ENCODE results near the gene LATS2. TPM values are rescaled to one million over a fixed set of nuclear protein-coding genes. Genes with fewer than 3 reads are reported as not detected.

LATS2 gene
- total RNA-seq, 4 donors from 2014 or later = 33.0 to 69.6 (median 37.5) TPM

DNA sequence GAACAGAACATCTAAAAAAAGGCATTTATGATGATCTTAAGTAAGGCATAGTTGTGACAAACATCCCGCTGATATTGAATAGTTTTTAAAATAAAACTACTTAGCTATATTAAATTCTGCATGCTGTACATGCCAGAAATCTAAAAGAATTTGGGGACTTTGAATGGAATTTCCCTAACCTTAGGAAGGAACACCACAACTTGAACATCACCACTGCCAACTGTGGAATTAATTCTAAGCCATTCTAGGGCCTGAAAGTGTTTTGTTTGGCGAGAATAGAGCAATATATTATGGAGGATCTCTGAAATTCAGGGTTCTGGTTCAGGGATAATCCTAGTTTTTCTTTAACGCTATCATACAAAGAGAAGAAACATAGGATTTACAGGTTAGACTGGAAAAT lies 17.8 kb upstream of the LATS2 start:
- H3K9me3 ChIP-seq = no peaks in the 10 kb centered on the region
- intact Hi-C loops (cut with DNase I) = loop anchor here (10.0 kb wide), 1 partner anchor 56 kb away; no protein-coding TSS in a partner anchor
- no peak for DNase-seq
- H3K4me3 ChIP-seq (replicated peaks in 1 of 3) = no peak overlapping the region
- TF ChIP-seq POLR2A (IDR thresholded peaks at IDR 0.05) = no peak
- TF ChIP-seq, protein P1, sequence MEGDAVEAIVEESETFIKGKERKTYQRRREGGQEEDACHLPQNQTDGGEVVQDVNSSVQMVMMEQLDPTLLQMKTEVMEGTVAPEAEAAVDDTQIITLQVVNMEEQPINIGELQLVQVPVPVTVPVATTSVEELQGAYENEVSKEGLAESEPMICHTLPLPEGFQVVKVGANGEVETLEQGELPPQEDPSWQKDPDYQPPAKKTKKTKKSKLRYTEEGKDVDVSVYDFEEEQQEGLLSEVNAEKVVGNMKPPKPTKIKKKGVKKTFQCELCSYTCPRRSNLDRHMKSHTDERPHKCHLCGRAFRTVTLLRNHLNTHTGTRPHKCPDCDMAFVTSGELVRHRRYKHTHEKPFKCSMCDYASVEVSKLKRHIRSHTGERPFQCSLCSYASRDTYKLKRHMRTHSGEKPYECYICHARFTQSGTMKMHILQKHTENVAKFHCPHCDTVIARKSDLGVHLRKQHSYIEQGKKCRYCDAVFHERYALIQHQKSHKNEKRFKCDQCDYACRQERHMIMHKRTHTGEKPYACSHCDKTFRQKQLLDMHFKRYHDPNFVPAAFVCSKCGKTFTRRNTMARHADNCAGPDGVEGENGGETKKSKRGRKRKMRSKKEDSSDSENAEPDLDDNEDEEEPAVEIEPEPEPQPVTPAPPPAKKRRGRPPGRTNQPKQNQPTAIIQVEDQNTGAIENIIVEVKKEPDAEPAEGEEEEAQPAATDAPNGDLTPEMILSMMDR (IDR thresholded peaks at IDR 0.05) = no peak
- H3K27me3 ChIP-seq = no peaks in the 10 kb centered on the region
- no peaks in the 10 kb centered on the region for H3K36me3 ChIP-seq
- H3K27ac ChIP-seq = peak overlapping the region in 1 of 3 donors; percentile 59
- WGBS, 2 donors = 90 to 93% methylated on average over 3 of the region's 3 CpGs
- peaks cover 0 to 18% of the 10 kb centered on the region in 2 donors for H3K4me1 ChIP-seq

DNA sequence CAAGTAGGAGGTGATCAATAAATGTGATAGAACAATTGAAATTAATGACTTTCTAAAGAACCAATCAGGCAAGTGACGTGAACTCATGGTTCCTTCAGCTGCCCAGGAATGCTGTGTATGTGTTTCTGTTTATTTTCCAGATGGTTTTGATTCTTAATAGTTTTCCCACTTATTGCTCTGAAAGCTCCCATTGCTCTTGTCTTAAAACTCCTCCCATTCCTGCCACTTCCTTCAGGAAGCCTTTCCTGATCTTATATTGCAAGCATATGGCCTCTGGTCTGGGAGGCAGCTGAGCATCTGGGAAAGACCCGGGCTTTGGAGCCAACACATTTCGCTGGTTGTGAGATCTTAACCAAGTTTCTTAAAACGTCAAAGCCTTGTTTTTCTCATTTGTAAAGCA lies 17.1 kb upstream of the LATS2 start:
- Histone ChIP-seq H3K27me3 (no peaks in the 10 kb centered on the region), H3K27ac (no peak overlapping the region), H3K9me3 (no peaks in the 10 kb centered on the region), H3K4me3 (replicated peaks in 1 of 3) (no peak overlapping the region), H3K36me3 (no peaks in the 10 kb centered on the region), H3K4me1 (peaks cover 0 to 18% of the 10 kb centered on the region in 2 donors)
- intact Hi-C loops (cut with DNase I) = loop anchor here (10.0 kb wide), 1 partner anchor 56 kb away; no protein-coding TSS in a partner anchor
- DNase-seq = no peak
- WGBS, 2 donors = 82 to 89% methylated on average over 4 of the region's 4 CpGs
- TF ChIP-seq, protein P1 (IDR thresholded peaks at IDR 0.05) = no peak
- TF ChIP-seq POLR2A (IDR thresholded peaks at IDR 0.05) = no peak

DNA sequence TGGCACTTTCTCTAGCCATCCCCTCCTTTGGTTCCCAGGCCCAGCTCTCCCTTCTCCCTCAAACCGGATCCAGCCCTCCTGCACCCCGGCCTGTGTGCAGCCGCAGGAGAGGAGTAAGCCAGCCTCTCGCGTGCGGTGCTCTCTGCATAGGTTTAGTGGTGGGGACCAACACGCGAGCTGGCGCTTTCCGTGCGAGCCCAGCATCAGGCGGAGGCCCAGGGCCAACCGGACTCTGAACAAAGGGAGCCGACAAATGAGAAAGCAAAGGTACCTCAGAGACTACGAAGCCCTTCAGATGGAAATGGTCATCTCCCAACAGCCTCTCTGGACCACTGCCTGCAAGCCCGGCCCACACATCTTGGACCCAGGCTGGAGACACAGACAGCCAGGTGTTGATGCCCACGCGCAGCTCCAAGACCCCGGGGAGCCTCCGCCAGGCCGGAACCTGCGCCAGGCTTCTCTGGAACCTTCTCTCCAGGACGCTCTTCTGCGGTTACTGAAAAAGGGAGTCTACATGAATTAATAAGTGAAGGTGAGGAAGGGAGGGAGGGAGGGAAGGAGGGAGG lies 16.5 kb upstream of the LATS2 start:
- DNase-seq = no peak
- TF ChIP-seq, protein P1 (IDR thresholded peaks at IDR 0.05) = no peak
- TF ChIP-seq POLR2A (IDR thresholded peaks at IDR 0.05) = no peak
- no peaks in the 10 kb centered on the region for H3K9me3 ChIP-seq
- WGBS, 2 donors = 96% methylated on average over 23 to 24 of the region's 24 CpGs
- peaks cover 0 to 18% of the 10 kb centered on the region in 2 donors for H3K4me1 ChIP-seq
- H3K27ac ChIP-seq = no peak overlapping the region
- no peak overlapping the region for H3K4me3 ChIP-seq (replicated peaks in 1 of 3)
- intact Hi-C loops (cut with DNase I) = loop anchor here (10.0 kb wide), 1 partner anchor 57 kb away; no protein-coding TSS in a partner anchor
- no peaks in the 10 kb centered on the region for H3K36me3 ChIP-seq
- no peaks in the 10 kb centered on the region for H3K27me3 ChIP-seq

DNA sequence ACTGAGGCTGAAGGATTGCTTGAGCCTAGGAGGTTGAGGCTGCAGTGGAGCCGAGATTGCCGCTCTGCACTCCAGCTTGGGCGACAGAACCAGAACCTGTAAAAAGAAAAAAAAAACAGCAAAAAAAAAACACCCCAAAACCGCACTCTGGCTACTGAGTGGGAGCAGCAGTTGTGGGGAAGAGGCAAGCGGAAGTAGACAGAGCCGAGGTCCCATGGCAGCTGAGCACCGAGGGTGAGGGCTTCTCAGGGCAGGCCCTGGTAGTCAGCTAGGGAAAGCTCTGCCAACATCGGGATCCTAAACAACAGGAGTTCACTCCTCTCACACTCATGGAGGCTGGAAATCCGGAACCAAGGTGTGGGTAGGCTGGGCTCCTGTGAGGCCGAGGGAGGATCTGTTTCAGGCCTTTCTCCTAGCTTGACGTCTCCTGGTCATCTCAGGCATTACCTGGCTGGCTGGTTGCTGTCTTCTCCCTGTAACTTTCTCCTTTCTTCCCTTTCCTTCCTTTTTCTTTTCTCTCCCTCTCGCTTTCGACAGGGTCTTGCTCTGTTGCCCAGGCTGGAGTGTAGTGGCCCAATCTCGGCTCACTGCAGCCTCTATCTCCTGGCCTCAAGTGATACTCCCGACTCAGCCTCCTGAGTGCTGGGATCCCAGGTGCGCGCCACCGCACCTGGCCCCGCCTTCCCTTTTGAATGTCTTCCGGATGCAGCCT lies 15.8 kb upstream of the LATS2 start:
- Histone ChIP-seq H3K4me3 (replicated peaks in 1 of 3) (no peak overlapping the region), H3K4me1 (peaks cover 0 to 18% of the 10 kb centered on the region in 2 donors), H3K9me3 (no peaks in the 10 kb centered on the region), H3K36me3 (no peaks in the 10 kb centered on the region), H3K27me3 (no peaks in the 10 kb centered on the region), H3K27ac (no peak overlapping the region)
- intact Hi-C loops (cut with DNase I) = loop anchor here (10.0 kb wide), 1 partner anchor 58 kb away; no protein-coding TSS in a partner anchor
- WGBS, 2 donors = 90 to 91% methylated on average over 20 of the region's 20 CpGs
- no peak for DNase-seq
- TF ChIP-seq, protein P1 (IDR thresholded peaks at IDR 0.05) = no peak
- no peak for TF ChIP-seq POLR2A (IDR thresholded peaks at IDR 0.05)

- H3K4me1 ChIP-seq = peaks cover 0 to 18% of the 10 kb centered on the region in 2 donors
- intact Hi-C loops (cut with DNase I) = loop anchor here (10.0 kb wide), 1 partner anchor 59 kb away; no protein-coding TSS in a partner anchor
- H3K27ac ChIP-seq = no peak overlapping the region
- peak overlapping the region in 1 of 3 donors; percentile 46 for H3K4me3 ChIP-seq (replicated peaks in 1 of 3)
- no peaks in the 10 kb centered on the region for H3K27me3 ChIP-seq
- DNase-seq = no peak
- TF ChIP-seq POLR2A (IDR thresholded peaks at IDR 0.05) = no peak
- TF ChIP-seq, protein P1 (IDR thresholded peaks at IDR 0.05) = no peak
- H3K9me3 ChIP-seq = no peaks in the 10 kb centered on the region
- WGBS, 2 donors = 72 to 73% methylated on average over 18 of the region's 18 CpGs
- no peaks in the 10 kb centered on the region for H3K36me3 ChIP-seq
These were observed 14.9 kb upstream of the LATS2 start for GRCh38 chr13:21076253-21076652.

Measured in thyroid gland (tissue), 4 donors.